A549 (cell line): ENCODE results near the gene COPRS.

Experiments
- CBX8 ChIP-seq: fragments of 200-600 bp; sonication (generic); IDR thresholded peaks from 2 replicates; pipeline ENCODE4 v1.6.1; 2016
- CEBPB ChIP-seq, 2 experiments: fragments of >200 bp in 1 of 2; sonication (Bioruptor Twin) in 1 of 2; formaldehyde crosslinking in 1 of 2; IDR thresholded peaks; 2 replicates each; pipeline ENCODE4 v1.6.1; 2012 to 2016
- CHD2 ChIP-seq: fragments of 150-350 bp; IDR thresholded peaks from 2 replicates; pipeline ENCODE4 v1.6.1; 2014; ENCODE audit warnings: low read length; ENCODE audit not compliant: partially characterized antibody
- EHF ChIP-seq: fragments of 250-450 bp; sonication (Bioruptor Pico); IDR thresholded peaks from 2 replicates; pipeline ENCODE4 v1.5.0; 2020; ENCODE audit warnings: mild to moderate bottlenecking
- EP300 ChIP-seq, 2 experiments: fragments of >200 bp; sonication (Bioruptor Twin); formaldehyde crosslinking; IDR thresholded peaks; 2 replicates in 1 of 2; 3 replicates in 1 of 2; pipeline ENCODE4 v1.6.1; 2016 to 2017
- JUN ChIP-seq, 2 experiments: fragments of >200 bp; sonication (Bioruptor Twin); formaldehyde crosslinking; IDR thresholded peaks; 2 replicates in 1 of 2; 3 replicates in 1 of 2; pipeline ENCODE4 v1.6.1; 2016 to 2017
- KDM1A ChIP-seq: fragments of 200-600 bp; sonication (generic); IDR thresholded peaks from 2 replicates; pipeline ENCODE4 v1.6.1; 2016; ENCODE audit warnings: low read depth, mild to moderate bottlenecking
- POLR2A ChIP-seq: IDR thresholded peaks from 2 replicates; pipeline ENCODE4 v1.6.1; 2012; ENCODE audit warnings: mild to moderate bottlenecking, low read length
- RAD21 ChIP-seq, 2 experiments: fragments of >200 bp in 1 of 2; sonication (Bioruptor Twin) in 1 of 2; formaldehyde crosslinking in 1 of 2; IDR thresholded peaks in 1 of 2; conservative IDR thresholded peaks in 1 of 2; 2 replicates in 1 of 2; 3 replicates in 1 of 2; pipeline ENCODE4 v1.6.1; 2012 to 2018; ENCODE audit warnings: inconsistent platforms in 1 of 2
- RCOR1 ChIP-seq: fragments of 150-350 bp; IDR thresholded peaks from 2 replicates; pipeline ENCODE4 v1.6.1; 2014; ENCODE audit warnings: antibody characterized with exemption, low read length, low read depth
- RFX5 ChIP-seq: fragments of 450-650 bp; IDR thresholded peaks from 2 replicates; pipeline ENCODE4 v1.7.1; 2014; ENCODE audit warnings: antibody characterized with exemption, mild to moderate bottlenecking, moderate library complexity
- TF ChIP-seq, protein P1 (sequence below): fragments of >200 bp; sonication (Bioruptor Twin); formaldehyde crosslinking; IDR thresholded peaks from 3 replicates; pipeline ENCODE4 v1.5.1; 2016
- TF ChIP-seq, protein P2 (sequence below): IDR thresholded peaks from 2 replicates; pipeline ENCODE4 v1.6.1; 2012

DNA sequence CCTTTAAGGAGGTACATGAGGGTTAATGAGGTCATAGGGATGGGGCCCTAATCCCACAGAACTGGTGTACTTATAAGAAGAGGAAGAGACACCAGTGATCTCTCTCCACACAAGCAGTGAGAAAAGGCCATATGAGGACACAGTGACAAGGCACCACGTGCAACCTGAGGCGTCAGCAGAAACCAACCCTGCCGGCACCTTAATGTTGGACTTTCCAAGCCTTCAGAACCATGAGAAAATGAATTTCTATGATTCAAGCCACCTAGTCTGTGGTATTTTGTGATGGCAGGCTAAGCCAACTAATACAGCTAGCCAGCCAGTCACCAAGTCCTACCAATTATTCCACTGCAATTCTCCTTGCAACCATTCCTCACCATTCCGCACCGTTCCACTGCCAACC, 39.5 kb downstream of the COPRS start:
- TF ChIP-seq RAD21 (conservative IDR thresholded peaks at IDR 0.05 in 1 of 2, IDR thresholded peaks at IDR 0.05 in 1 of 2) (no peak), RCOR1 (no peak), RFX5 (no peak), CEBPB (IDR thresholded peaks at IDR 0.05) (no peak), POLR2A (no peak), EHF (no peak), KDM1A (no peak), CBX8 (no peak), JUN (IDR thresholded peaks at IDR 0.05) (no peak), EP300 (IDR thresholded peaks at IDR 0.05) (no peak), CHD2 (no peak)
- TF ChIP-seq, protein P1, sequence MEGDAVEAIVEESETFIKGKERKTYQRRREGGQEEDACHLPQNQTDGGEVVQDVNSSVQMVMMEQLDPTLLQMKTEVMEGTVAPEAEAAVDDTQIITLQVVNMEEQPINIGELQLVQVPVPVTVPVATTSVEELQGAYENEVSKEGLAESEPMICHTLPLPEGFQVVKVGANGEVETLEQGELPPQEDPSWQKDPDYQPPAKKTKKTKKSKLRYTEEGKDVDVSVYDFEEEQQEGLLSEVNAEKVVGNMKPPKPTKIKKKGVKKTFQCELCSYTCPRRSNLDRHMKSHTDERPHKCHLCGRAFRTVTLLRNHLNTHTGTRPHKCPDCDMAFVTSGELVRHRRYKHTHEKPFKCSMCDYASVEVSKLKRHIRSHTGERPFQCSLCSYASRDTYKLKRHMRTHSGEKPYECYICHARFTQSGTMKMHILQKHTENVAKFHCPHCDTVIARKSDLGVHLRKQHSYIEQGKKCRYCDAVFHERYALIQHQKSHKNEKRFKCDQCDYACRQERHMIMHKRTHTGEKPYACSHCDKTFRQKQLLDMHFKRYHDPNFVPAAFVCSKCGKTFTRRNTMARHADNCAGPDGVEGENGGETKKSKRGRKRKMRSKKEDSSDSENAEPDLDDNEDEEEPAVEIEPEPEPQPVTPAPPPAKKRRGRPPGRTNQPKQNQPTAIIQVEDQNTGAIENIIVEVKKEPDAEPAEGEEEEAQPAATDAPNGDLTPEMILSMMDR, result no peak
- TF ChIP-seq, protein P2, sequence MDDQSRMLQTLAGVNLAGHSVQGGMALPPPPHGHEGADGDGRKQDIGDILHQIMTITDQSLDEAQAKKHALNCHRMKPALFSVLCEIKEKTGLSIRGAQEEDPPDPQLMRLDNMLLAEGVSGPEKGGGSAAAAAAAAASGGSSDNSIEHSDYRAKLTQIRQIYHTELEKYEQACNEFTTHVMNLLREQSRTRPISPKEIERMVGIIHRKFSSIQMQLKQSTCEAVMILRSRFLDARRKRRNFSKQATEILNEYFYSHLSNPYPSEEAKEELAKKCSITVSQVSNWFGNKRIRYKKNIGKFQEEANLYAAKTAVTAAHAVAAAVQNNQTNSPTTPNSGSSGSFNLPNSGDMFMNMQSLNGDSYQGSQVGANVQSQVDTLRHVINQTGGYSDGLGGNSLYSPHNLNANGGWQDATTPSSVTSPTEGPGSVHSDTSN, result no peak
